GDM1 (cell line): ENCODE data around the gene SERF1B.
"Not testable (repeated sequence)": the region's sequence is repeated elsewhere in the genome, so short reads cannot be mapped to it uniquely, and the experiment has no call there.

ENCODE experiments used
- DNase-seq: peaks from one replicate; lab custom pipeline; 2025; lab: John Stamatoyannopoulos, UW

SERF1B gene

DNA sequence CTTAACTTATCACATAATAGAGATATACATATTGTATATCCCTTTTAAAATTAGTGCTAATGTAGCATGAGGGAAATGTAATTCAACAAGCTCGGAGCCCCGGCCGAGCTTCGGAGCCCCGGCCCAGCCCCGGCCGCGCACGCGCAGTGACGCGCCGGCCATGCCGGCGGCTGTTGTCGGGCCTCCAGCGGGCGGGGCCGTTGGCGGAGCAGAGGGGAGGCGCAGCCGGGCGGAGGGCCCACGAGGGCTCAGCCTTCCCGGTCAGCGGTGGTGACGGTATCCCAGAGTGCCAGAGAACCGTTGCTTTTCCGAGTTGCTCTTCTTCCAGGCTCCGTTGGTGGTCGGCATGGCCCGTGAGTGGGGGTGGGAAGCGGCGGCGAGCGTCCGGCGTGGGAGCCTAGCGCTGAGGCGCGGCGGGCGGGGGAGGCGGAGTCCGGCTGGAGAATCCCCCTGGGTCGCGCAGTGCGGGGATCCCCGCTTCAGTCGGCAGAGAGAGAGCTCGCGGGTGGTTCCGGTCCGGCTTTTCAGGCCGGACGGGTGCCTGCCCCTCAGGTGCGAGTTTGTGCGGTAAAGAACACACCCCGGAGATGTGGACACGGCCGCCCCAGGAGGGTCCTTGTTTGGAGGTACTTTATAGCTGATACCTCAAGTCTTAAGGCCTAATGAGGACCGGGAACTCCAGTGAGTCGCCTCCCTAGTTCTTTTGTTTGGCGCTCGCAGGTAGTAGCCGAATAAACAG is at the start of gene SERF1B:
Gene SERF1B, plus strand, starts transcription at position 146 of the 739 bp plus-strand sequence. Its CDS starts 201 bp downstream, at position 347.
- DNase-seq = not testable (repeated sequence)

GRCh38 chr5:69991713-69992112 is 33.3 kb upstream of the SERF1B start:
- DNase-seq = not testable (repeated sequence)

- DNase-seq = not testable (repeated sequence)
These were observed 29.5 kb upstream of the SERF1B start for GRCh38 chr5:69995535-69995934.

DNA sequence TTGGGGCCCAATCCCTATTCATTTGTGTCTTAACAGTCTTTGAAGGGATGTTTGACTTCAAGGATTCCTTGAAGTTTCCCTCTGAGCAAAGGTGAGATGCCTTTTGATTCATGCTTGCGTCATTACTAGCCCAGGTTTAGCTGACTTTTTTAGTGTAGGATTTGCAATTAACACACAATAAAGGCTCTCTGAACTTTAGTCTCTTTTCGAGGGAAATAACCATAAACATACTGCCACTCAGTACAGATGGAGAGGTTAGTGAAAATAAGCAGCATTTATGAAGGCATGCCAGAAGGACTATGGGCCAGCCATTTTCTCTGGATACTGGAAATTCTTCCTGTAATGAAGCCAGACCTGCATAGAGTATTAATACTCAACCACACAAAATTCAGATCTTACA is 4.4 kb upstream of the SERF1B start:
- not testable (repeated sequence) for DNase-seq

- not testable (repeated sequence) for DNase-seq
These were observed 744 bp downstream of the SERF1B start for GRCh38 chr5:70025845-70026145.

GRCh38 chr5:70031204-70031603 is 6.2 kb downstream of the SERF1B start:
- not testable (repeated sequence) for DNase-seq

GRCh38 chr5:70041411-70041810 is 16.4 kb downstream of the SERF1B start:
- not testable (repeated sequence) for DNase-seq

- not testable (repeated sequence) for DNase-seq
These were observed 24.7 kb downstream of the SERF1B start for GRCh38 chr5:70049790-70050142.

DNA sequence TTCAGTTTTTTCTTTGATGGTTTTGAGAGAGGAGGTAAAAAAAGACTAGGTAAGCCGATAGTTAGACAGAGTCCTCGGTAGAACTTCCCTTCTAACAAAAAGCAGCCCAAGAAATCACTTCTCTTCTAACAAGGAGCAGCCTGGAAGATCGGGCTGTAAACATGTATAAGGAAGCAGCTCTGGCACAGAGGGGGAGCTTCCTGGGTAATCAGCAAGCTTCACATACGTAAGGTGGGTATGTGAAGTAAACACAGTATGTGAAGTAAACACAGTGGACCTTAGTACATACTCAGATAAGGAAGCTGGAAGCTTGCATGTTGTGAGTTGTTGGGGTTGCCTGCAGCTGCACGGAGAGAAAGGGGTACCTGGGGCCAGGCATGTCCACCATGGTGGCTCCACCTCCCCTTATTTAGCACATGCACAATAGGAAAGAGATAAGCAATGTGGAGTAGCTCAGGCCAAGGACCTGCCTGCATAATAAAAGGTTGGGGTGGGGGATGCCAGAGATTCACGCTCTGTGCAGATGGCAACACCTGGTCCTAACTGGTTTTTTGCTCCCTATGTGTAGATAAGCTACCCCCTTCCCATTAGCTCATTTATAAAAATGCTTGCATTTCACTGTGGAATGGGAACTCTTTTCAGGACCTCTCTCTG is 31.4 kb downstream of the SERF1B start:
- not testable (repeated sequence) for DNase-seq

DNA sequence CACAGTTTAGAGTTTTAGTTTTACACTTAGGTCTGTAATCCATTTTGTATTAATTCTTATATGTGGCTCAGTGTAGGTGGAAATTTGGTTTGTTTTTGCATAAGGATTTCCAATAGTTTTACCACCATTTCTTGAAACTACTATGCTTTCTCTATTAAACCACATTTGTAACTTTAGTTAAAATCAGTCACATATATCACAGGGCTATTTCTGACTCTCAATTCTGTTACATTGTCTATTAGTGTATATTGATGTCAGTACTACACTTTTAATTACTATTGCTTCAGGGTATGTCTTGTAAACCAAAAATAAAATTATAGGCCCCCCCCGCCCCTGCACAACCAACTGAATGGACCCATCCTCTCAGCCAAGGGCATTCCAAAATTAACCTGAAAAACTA is 32.1 kb downstream of the SERF1B start:
- DNase-seq = not testable (repeated sequence)

DNA sequence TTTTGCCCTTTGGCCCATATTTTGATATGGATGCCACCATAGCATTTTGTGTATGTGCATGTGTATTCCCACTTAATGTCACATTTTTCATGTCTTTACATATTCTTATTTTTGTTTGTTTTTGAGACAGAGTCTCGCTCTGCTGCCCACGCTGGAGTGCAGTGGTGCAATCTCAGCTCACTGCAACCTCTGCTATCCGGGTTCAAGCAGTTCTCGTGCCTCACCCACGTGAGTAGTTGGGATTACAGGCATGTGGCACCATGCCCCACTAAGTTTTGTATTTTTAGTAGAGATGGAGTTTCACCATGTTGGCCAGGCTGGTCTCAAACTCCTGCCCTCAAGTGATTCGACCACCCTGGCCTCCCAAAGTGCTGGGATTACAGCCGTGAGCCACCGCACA is 52.6 kb downstream of the SERF1B start:
- DNase-seq = not testable (repeated sequence)

DNA sequence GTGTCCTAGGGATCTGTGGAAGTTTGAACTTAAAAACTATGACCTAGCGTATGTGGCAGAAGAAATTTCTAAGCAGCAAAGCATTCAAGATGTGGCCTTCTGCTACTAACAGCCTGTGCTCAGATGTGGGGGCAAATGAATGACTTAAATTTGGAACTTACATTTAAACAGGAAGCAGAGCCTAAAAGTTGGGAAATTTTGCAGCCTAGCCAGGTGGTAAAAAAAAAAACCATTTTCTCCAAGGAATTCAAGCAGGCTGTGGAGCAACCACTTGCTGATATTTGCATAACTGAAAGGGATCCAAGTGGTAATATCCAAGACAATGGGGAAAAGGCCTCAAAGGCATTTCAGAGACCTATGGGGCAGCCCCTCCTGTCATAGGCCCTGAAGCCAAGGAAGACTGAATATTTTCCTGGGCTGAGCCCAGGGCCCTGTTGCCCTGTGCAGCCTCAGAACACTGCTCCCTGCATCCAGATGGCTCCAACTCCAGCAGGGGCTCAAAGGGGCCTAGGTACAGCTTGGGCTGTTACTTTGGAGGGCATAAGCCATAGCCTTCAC is 63.9 kb downstream of the SERF1B start:
- DNase-seq = not testable (repeated sequence)

- DNase-seq = not testable (repeated sequence)
These were observed 66.7 kb downstream of the SERF1B start for GRCh38 chr5:70091776-70092175.
